Ovary (tissue), 3 donors: ENCODE data around the gene EXOC2.

Experiments used
- CTCF ChIP-seq, 3 donors: fragments of 450-650 bp in 2 of 3; fragments of 200-600 bp in 1 of 3; IDR thresholded peaks; one replicate each; pipeline versions ENCODE4 v1.5.1 to v1.8.0; 2016 to 2022; ENCODE audit warnings: antibody characterized with exemption in 3 of 3, mild to moderate bottlenecking in 1 of 3
- EP300 ChIP-seq: sonication (generic); formaldehyde crosslinking; IDR thresholded peaks from one replicate; pipeline ENCODE4 v1.6.1; 2017; ENCODE audit warnings: antibody characterized with exemption
- POLR2A ChIP-seq: fragments of 450-650 bp; IDR thresholded peaks from one replicate; pipeline ENCODE4 v1.6.1; 2017; ENCODE audit warnings: antibody characterized with exemption, mild to moderate bottlenecking, moderate library complexity
- donor health status: DM: no; HTN: no; CAD: no.

- TF ChIP-seq POLR2A = no peak
- TF ChIP-seq CTCF (IDR thresholded peaks at IDR 0.05) = no peak
- TF ChIP-seq EP300 = no peak
Measured at GRCh38 chr6:700490-700889, 7.6 kb upstream of the EXOC2 start.
